Natural killer cell (primary cell): ENCODE results near the gene HIP1. TPM values are rescaled to one million over a fixed set of nuclear protein-coding genes. Genes with fewer than 3 reads are reported as not detected.
"Not testable (repeated sequence)": the region's sequence is repeated elsewhere in the genome, so short reads cannot be mapped to it uniquely, and the experiment has no call there.

Source experiments
- ATAC-seq, 3 donors: fragments of 150-1000 bp in 2 of 3; fragments of 200-7000 bp in 1 of 3; cut with Tn5 transposase; 1 replicate in 1 of 3; 2 replicates in 2 of 3; pipeline ENCODE4 v1.10.0; 2021; ENCODE audit warnings: mild to moderate bottlenecking in 2 of 3, moderate library complexity in 2 of 3
- DNase-seq, 2 donors: peaks; one replicate each; pipeline versions ENCODE4 v3.0.0 to v3.0.0-alpha.2; 2013 to 2021; ENCODE audit warnings: mixed read lengths in 1 of 2
- H3K27ac ChIP-seq: one replicate; pipeline ENCODE4 v1.5.1; 2013; ENCODE audit warnings: mild to moderate bottlenecking, low read length
- H3K27me3 ChIP-seq: one replicate; pipeline ENCODE4 v1.6.1; 2013; ENCODE audit warnings: low read length; ENCODE audit not compliant: control insufficient read depth, insufficient read depth
- H3K36me3 ChIP-seq: one replicate; pipeline ENCODE4 v1.6.1; 2013; ENCODE audit warnings: low read length; ENCODE audit not compliant: control insufficient read depth, insufficient read depth
- H3K4me1 ChIP-seq: one replicate; pipeline ENCODE4 v1.6.1; 2013; ENCODE audit warnings: low read length; ENCODE audit not compliant: control insufficient read depth, insufficient read depth
- H3K4me3 ChIP-seq: one replicate; pipeline ENCODE4 v1.5.1; 2013; ENCODE audit warnings: low read length
- H3K9me3 ChIP-seq: one replicate; pipeline ENCODE4 v1.6.1; 2013; ENCODE audit warnings: low read length; ENCODE audit not compliant: control insufficient read depth, insufficient read depth
- H3K27ac Mint-ChIP-seq, 2 donors: one replicate each; pipeline ENCODE4 v1.8.0; 2022; ENCODE audit warnings: mild to moderate bottlenecking in 2 of 2, mixed read lengths in 2 of 2, moderate library complexity in 1 of 2
- H3K27me3 Mint-ChIP-seq, 2 donors: one replicate each; pipeline ENCODE4 v1.8.0; 2022; ENCODE audit warnings: low read depth in 2 of 2, mixed read lengths in 2 of 2
- H3K36me3 Mint-ChIP-seq: one replicate; pipeline ENCODE4 v1.8.0; 2022; ENCODE audit warnings: mixed read lengths
- H3K4me1 Mint-ChIP-seq, 2 donors: one replicate each; pipeline ENCODE4 v1.8.0; 2022; ENCODE audit warnings: mixed read lengths in 2 of 2
- H3K4me3 Mint-ChIP-seq: one replicate; pipeline ENCODE4 v1.8.0; 2022; ENCODE audit warnings: mild to moderate bottlenecking, moderate library complexity, mixed read lengths
- H3K9me3 Mint-ChIP-seq, 2 donors: one replicate each; pipeline ENCODE4 v1.8.0; 2022; ENCODE audit warnings: mixed read lengths in 2 of 2
- CTCF ChIP-seq: fragments of 200-600 bp; IDR thresholded peaks from one replicate; pipeline ENCODE4 v1.8.0; 2022; ENCODE audit warnings: antibody characterized with exemption
- whole genome bisulfite sequencing: methylation state at CpG from one replicate; pipeline ENCODE4 v1.1.7; 2013; ENCODE audit warnings: missing lambda C conversion rate; ENCODE audit not compliant: insufficient coverage; 5-methylcytosine and 5-hydroxymethylcytosine counted together
- intact Hi-C: fragments of 100-400 bp; cut with micrococcal nuclease; formaldehyde crosslinking; loops from one replicate; pipeline ENCODE4 v1.14.2; 2022
- total RNA-seq, 4 donors: library from RNA; stranded (reverse); fragments of 120-200 nt in 1 of 4; gene quantifications; one replicate each; pipeline versions ENCODE4 v1.2.3 to v1.2.4, GENCODE V29; 2013 to 2022

Gene HIP1
- total RNA-seq, 3 donors from 2014 or later (not counting 1 experiment from before 2014, with no cell fraction given): 17.1 to 27.9 (median 23.1) TPM

GRCh38 chr7:75595766-75596165 is 143.0 kb downstream of the HIP1 start:
- Histone ChIP-seq H3K4me3 (no peak overlapping the region), H3K36me3 (peaks cover 6% of the 10 kb centered on the region), H3K4me1 (no peaks in the 10 kb centered on the region), H3K27ac (no peak overlapping the region), H3K27me3 (no peaks in the 10 kb centered on the region), H3K9me3 (no peaks in the 10 kb centered on the region)
- Mint-ChIP-seq H3K27ac (no peak overlapping the region), H3K4me1 (peaks cover 0 to 3% of the 10 kb centered on the region in 2 donors), H3K36me3 (no peaks in the 10 kb centered on the region), H3K4me3 (no peak overlapping the region), H3K9me3 (no peaks in the 10 kb centered on the region), H3K27me3 (no peaks in the 10 kb centered on the region)
- DNase-seq: no peak
- ATAC-seq: no peak
- WGBS: 94% methylated on average over 4 of the region's 4 CpGs
- intact Hi-C loops: no loop called here
- TF ChIP-seq CTCF: no peak

- intact Hi-C loops, DNase-seq, ATAC-seq, H3K9me3 ChIP-seq, H3K4me3 Mint-ChIP-seq, H3K27me3 ChIP-seq, H3K4me1 ChIP-seq, H3K36me3 ChIP-seq, H3K4me3 ChIP-seq, H3K27me3 Mint-ChIP-seq, H3K4me1 Mint-ChIP-seq, H3K27ac Mint-ChIP-seq, H3K9me3 Mint-ChIP-seq, H3K27ac ChIP-seq, H3K36me3 Mint-ChIP-seq: not testable (repeated sequence)
- 90% methylated on average over 11 of the region's 12 CpGs for WGBS
These were observed 145.1 kb downstream of the HIP1 start for GRCh38 chr7:75593500-75594184.

- intact Hi-C loops: no loop called here
- Mint-ChIP-seq H3K36me3 (peaks cover 7% of the 10 kb centered on the region), H3K4me3 (no peak overlapping the region), H3K9me3 (no peaks in the 10 kb centered on the region), H3K27me3 (no peaks in the 10 kb centered on the region), H3K4me1 (peaks cover 0 to 3% of the 10 kb centered on the region in 2 donors), H3K27ac (no peak overlapping the region)
- no peaks in the 10 kb centered on the region for H3K9me3 ChIP-seq
- no peak overlapping the region for H3K4me3 ChIP-seq
- H3K27me3 ChIP-seq: no peaks in the 10 kb centered on the region
- TF ChIP-seq CTCF: no peak
- H3K36me3 ChIP-seq: peaks cover 9% of the 10 kb centered on the region
- ATAC-seq (no peak), DNase-seq (no peak)
- no peak overlapping the region for H3K27ac ChIP-seq
- 89% methylated on average over 5 of the region's 5 CpGs for WGBS
- no peaks in the 10 kb centered on the region for H3K4me1 ChIP-seq
These were observed 147.1 kb downstream of the HIP1 start for GRCh38 chr7:75591467-75592255.

GRCh38 chr7:75590373-75591005 is 148.3 kb downstream of the HIP1 start:
- Mint-ChIP-seq H3K4me1 (peaks cover 0 to 8% of the 10 kb centered on the region in 2 donors), H3K27me3 (no peaks in the 10 kb centered on the region), H3K9me3 (no peaks in the 10 kb centered on the region), H3K36me3 (peaks cover 7% of the 10 kb centered on the region), H3K4me3 (no peak overlapping the region), H3K27ac (peak overlapping the region in 1 of 2 donors; percentile 30)
- no peak overlapping the region for H3K27ac ChIP-seq
- H3K4me3 ChIP-seq: no peak overlapping the region
- H3K36me3 ChIP-seq: peaks cover 20% of the 10 kb centered on the region
- H3K27me3 ChIP-seq: no peaks in the 10 kb centered on the region
- no peaks in the 10 kb centered on the region for H3K4me1 ChIP-seq
- WGBS: 100% methylated on average over 1 of the region's 2 CpGs
- ATAC-seq: no peak
- no peak for DNase-seq
- no peak for TF ChIP-seq CTCF
- intact Hi-C loops: no loop called here
- no peaks in the 10 kb centered on the region for H3K9me3 ChIP-seq
